Measurements from ENCODE around the gene ATP2B2. TPM values are rescaled to one million over a fixed set of nuclear protein-coding genes. Genes with fewer than 3 reads are reported as not detected.

Gene ATP2B2
- total RNA-seq, 4 donors from 2014 or later = 0.86 to 2.2 (median 1.0) TPM; not detected in 1

DNA sequence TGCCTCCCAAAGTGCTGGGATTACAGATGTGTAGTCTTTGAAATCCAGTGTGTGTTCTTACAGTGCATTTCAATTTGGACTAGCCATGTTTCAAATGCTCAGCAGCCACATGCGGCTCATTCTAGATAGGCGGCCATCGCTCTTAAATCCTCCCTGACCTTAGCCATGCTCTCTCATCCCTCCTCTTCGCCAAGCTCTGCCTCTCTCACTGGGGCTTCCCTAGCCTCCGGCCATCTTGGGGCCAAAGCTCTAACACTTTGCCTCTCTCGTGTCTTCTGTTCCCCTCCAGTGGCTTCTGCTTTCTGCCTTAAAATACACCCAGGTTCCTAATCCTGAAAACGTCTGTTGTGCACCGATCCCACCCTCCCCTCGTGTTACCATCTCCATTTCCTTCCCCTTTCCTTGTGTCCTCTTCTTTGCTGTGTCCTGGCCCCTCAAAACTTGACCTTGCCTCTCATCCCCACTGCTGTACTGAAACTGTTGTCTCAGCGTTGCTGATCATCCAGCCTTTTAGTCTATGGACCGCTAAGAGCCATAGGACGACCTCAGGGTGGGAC is 211.3 kb downstream of the ATP2B2 start:
- Histone ChIP-seq H3K4me1 (no peaks in the 10 kb centered on the region), H3K27ac (no peak overlapping the region)
- 89% methylated on average over 12 of the region's 12 CpGs for WGBS

DNA sequence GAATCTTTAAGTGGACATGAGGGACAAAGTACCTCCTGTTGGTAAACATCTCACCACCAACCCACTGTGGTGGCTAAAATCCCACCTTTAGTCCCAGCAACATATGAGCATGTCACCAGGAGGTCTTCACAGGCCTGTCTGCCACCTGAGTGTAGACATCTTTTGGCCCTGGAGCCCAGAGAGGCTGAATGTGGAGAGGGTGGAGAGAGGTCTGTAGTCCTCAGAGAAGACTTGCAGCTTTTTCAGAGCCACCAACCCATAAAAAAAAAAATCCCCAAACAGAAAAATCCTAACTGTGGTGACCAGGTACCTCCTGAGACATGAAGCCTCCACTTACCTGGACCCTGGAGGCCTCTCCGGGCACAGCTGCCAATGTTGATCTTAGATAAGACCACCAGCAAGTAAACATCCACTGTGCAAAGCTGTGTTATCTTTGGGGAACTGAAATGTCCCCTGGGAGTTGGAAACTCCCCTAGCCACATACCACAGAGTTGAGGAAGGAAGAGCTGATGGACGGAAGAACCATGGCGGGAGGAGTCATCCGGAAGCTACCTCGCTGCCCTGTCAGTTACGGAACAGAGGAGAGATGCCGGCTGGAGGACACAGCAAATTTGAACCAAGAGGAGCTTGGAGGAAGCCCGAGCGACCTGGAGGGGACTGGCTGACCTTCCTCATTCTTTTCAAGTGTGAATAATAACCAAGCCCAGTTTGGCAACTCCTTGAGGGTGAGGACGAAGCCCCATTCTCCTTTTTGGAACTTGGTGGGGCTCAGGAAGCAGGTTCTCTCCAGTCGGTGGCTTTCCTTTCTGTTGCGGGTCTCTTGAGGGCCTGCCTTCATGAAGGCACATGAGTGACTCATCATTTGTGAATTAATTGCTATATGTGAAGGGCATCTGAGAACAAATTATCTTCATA is 212.6 kb downstream of the ATP2B2 start, which contains the start of gene GHRL:
Gene GHRL (minus strand): TSS at position 443 of the 915 bp plus-strand sequence. CDS start 2,767 bp downstream, outside the sequence.
- 59% methylated on average over 12 of the region's 12 CpGs for WGBS
- no peaks in the 10 kb centered on the region for H3K27me3 ChIP-seq
- H3K9me3 ChIP-seq = no peaks in the 10 kb centered on the region
- H3K4me3 ChIP-seq = no peak within 1 kb of the TSS
- H3K36me3 ChIP-seq = peaks cover 6% of the 10 kb centered on the region
- TF ChIP-seq, protein P1, sequence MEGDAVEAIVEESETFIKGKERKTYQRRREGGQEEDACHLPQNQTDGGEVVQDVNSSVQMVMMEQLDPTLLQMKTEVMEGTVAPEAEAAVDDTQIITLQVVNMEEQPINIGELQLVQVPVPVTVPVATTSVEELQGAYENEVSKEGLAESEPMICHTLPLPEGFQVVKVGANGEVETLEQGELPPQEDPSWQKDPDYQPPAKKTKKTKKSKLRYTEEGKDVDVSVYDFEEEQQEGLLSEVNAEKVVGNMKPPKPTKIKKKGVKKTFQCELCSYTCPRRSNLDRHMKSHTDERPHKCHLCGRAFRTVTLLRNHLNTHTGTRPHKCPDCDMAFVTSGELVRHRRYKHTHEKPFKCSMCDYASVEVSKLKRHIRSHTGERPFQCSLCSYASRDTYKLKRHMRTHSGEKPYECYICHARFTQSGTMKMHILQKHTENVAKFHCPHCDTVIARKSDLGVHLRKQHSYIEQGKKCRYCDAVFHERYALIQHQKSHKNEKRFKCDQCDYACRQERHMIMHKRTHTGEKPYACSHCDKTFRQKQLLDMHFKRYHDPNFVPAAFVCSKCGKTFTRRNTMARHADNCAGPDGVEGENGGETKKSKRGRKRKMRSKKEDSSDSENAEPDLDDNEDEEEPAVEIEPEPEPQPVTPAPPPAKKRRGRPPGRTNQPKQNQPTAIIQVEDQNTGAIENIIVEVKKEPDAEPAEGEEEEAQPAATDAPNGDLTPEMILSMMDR (IDR thresholded peaks at IDR 0.05) = no peak
- TF ChIP-seq POLR2AphosphoS5 (IDR thresholded peaks at IDR 0.05) = no peak
- TF ChIP-seq EP300 (IDR thresholded peaks at IDR 0.05) = no peak
- TF ChIP-seq POLR2A (IDR thresholded peaks at IDR 0.05) = no peak
- no peaks in the 10 kb centered on the region for H3K4me1 ChIP-seq
- no peak within 1 kb of the TSS for H3K27ac ChIP-seq
- no peak for DNase-seq (ENCODE audit: low spot score in 2 of 2)

More for the DNA sequence above, 211.3 kb downstream of the ATP2B2 start:
- Histone ChIP-seq H3K36me3 (no peaks in the 10 kb centered on the region), H3K9me3 (no peaks in the 10 kb centered on the region), H3K4me3 (no peak overlapping the region), H3K27me3 (no peaks in the 10 kb centered on the region)
- no peak for TF ChIP-seq POLR2A (IDR thresholded peaks at IDR 0.05)
- no peak for TF ChIP-seq POLR2AphosphoS5 (IDR thresholded peaks at IDR 0.05)
- no peak for DNase-seq (ENCODE audit: low spot score in 2 of 2)

DNA sequence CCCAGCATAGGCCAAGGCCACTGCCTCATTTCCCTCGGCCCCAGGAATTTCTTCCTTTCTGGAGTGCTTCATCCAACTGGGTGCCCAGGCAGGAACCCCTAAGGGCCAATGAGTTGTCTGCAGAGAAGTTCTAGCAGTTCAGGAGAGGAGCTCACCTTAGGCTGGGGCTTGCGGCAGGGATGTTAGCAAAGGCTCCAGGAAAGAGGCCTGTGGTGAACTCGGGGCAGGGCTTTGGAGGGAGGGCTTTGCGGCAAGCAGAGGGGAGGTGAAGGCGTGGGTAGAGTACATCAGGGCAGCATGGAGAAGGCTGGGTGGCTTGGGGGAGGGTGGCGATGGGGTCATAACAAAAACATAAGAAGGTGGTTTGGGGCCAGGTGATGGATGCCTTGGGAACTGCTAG is 213.7 kb downstream of the ATP2B2 start:
- no peaks in the 10 kb centered on the region for H3K27me3 ChIP-seq
- TF ChIP-seq POLR2A (IDR thresholded peaks at IDR 0.05) (no peak), POLR2AphosphoS5 (IDR thresholded peaks at IDR 0.05) (no peak), EP300 (IDR thresholded peaks at IDR 0.05) (no peak)
- TF ChIP-seq, protein P1 (IDR thresholded peaks at IDR 0.05) = no peak
- H3K36me3 ChIP-seq = peaks cover 6% of the 10 kb centered on the region
- H3K9me3 ChIP-seq = no peaks in the 10 kb centered on the region
- DNase-seq (ENCODE audit: low spot score in 2 of 2) = no peak
- H3K27ac ChIP-seq = no peak overlapping the region
- 94% methylated on average over 6 of the region's 6 CpGs for WGBS
- peaks cover 7% of the 10 kb centered on the region for H3K4me1 ChIP-seq
- H3K4me3 ChIP-seq = no peak overlapping the region

DNA sequence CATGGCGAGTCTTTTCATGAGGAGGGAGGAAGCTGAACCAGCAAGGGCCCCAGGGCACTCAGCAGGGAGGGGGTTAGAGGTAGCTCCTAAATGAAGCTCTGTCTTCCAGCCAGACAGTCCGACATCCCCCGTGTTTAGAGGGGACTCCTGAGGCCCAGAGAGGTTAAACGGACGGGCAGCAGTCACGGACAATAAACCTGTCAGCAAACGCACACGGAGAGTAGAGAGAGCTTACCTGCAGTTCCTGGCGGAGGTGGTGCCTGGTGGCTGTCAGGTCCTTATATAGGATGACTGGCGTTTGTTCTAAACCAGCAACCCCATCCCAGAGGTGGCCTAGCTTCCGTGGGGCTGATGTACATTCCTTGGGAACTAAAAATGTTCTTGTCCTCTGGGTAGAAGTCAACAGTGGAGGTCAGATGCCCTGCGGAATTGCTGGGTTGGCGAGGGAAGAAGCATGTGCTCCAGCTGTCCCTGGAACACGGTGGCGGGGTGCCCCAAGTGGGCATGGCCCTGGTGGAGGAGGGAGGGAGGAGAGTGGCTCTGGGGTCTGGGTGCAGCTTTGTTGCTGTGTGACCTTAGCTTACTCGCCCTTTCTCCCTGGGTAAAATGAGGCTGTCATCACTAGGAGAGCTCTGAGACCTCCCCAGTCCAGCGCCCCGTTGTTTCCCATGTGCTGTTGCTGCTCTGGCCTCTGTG is 214.8 kb downstream of the ATP2B2 start:
- no peaks in the 10 kb centered on the region for H3K9me3 ChIP-seq
- no peak overlapping the region for H3K4me3 ChIP-seq
- WGBS = 87% methylated on average over 18 of the region's 18 CpGs
- no peaks in the 10 kb centered on the region for H3K27me3 ChIP-seq
- TF ChIP-seq POLR2AphosphoS5 (IDR thresholded peaks at IDR 0.05) (no peak), EP300 (IDR thresholded peaks at IDR 0.05) (no peak), POLR2A (IDR thresholded peaks at IDR 0.05) (no peak)
- TF ChIP-seq, protein P1 (IDR thresholded peaks at IDR 0.05) = no peak
- peaks cover 18% of the 10 kb centered on the region for H3K4me1 ChIP-seq
- peaks cover 6% of the 10 kb centered on the region for H3K36me3 ChIP-seq
- no peak for DNase-seq (ENCODE audit: low spot score in 2 of 2)
- no peak overlapping the region for H3K27ac ChIP-seq

DNA sequence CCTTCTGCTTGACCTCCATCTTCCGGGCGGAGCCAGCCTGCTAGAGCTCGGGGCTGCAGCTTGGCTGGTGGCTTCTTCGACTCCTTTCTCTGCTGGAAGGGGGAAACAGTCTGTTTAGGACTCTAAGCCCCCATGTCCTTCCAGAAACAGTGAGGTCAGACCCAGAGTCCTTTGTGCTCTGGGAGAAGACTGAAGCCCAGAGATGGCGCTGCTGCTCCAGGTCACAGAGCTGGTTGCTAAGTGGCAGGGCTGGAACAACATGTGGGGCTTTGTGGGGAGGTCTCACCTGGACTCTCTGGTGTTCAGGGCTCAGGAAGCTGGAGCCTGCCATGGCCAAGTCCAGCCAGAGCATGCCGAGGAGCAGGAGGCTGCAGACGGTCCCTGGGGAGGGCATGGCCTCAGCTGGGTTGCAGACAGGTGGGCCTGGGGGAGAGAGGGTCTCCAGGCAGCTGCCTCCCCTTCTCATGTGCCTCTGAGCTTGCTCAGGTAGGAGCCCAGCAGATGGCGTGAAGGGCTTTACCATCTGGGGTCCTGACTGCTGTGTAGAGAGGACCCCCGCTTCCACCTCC is 215.5 kb downstream of the ATP2B2 start:
- peaks cover 6% of the 10 kb centered on the region for H3K36me3 ChIP-seq
- TF ChIP-seq EP300 (IDR thresholded peaks at IDR 0.05) = no peak
- no peaks in the 10 kb centered on the region for H3K9me3 ChIP-seq
- H3K4me3 ChIP-seq = no peak overlapping the region
- no peak overlapping the region for H3K27ac ChIP-seq
- DNase-seq (ENCODE audit: low spot score in 2 of 2) = no peak
- WGBS = 94% methylated on average over 8 of the region's 9 CpGs
- peaks cover 25% of the 10 kb centered on the region for H3K4me1 ChIP-seq
- no peaks in the 10 kb centered on the region for H3K27me3 ChIP-seq
